Breast epithelium (tissue), 4 donors: ENCODE results near the gene CCBE1. TPM values are rescaled to one million over a fixed set of nuclear protein-coding genes. Genes with fewer than 3 reads are reported as not detected.
"Not testable (repeated sequence)": the region's sequence is repeated elsewhere in the genome, so short reads cannot be mapped to it uniquely, and the experiment has no call there.

Experiments used
- DNase-seq, 2 donors: peaks; one replicate each; pipeline ENCODE4 v3.0.0-alpha.2; 2019; ENCODE audit warnings: low spot score in 2 of 2
- H3K27ac ChIP-seq, 2 donors: fragments of 200-600 bp; sonication (generic) in 1 of 2; one replicate each; pipeline ENCODE4 v1.5.1; 2016 to 2019; ENCODE audit warnings: mild to moderate bottlenecking in 1 of 2
- H3K27me3 ChIP-seq, 2 donors: fragments of 200-600 bp; sonication (generic) in 1 of 2; one replicate each; pipeline versions ENCODE4 v1.5.1 to v1.6.0; 2017 to 2019; ENCODE audit warnings: control low read depth in 1 of 2, mild to moderate bottlenecking in 1 of 2
- H3K36me3 ChIP-seq: fragments of 200-600 bp; one replicate; pipeline ENCODE4 v1.5.1; 2019
- H3K4me1 ChIP-seq, 2 donors: fragments of 200-600 bp; sonication (generic); one replicate each; pipeline ENCODE4 v1.5.1; 2016 to 2019; ENCODE audit warnings: control low read depth in 1 of 2
- H3K4me3 ChIP-seq, 3 donors: fragments of 200-600 bp; sonication (generic); 1 replicate in 2 of 3; 2 replicates in 1 of 3; pipeline ENCODE4 v1.5.1; 2016 to 2019; ENCODE audit warnings: mild to moderate bottlenecking in 3 of 3, moderate library complexity in 2 of 3
- H3K9me3 ChIP-seq, 2 donors: fragments of 200-600 bp; sonication (generic) in 1 of 2; one replicate each; pipeline ENCODE4 v1.5.1; 2016 to 2019; ENCODE audit warnings: control low read depth in 1 of 2
- CTCF ChIP-seq, 3 donors: fragments of 450-650 bp; IDR thresholded peaks; one replicate each; pipeline ENCODE4 v1.5.1; 2016 to 2017; ENCODE audit warnings: antibody characterized with exemption in 3 of 3, mild to moderate bottlenecking in 3 of 3, moderate library complexity in 3 of 3
- POLR2A ChIP-seq: fragments of 450-650 bp; IDR thresholded peaks from one replicate; pipeline ENCODE4 v1.6.1; 2016; ENCODE audit warnings: antibody characterized with exemption, mild to moderate bottlenecking, moderate library complexity
- POLR2AphosphoS5 ChIP-seq, 3 donors: sonication (generic); formaldehyde crosslinking; IDR thresholded peaks; one replicate each; pipeline ENCODE4 v1.6.1; 2017; ENCODE audit warnings: antibody characterized with exemption in 3 of 3
- intact Hi-C: fragments of 100-400 bp; cut with DNase I; formaldehyde crosslinking; loops from one replicate; pipeline ENCODE4 v1.15.1; 2023; ENCODE audit warnings: low total_unique reads
- total RNA-seq, 3 donors: library from RNA; depleted of rRNA; stranded (reverse); fragments of >200 nt; gene quantifications; one replicate each; pipeline ENCODE4 v1.1.0, GENCODE V29; 2016

The CCBE1 gene
- total RNA-seq, 3 donors from 2014 or later: 3.5 to 4.9 (median 4.0) TPM

GRCh38 chr18:59715966-59716369 is 18.7 kb upstream of the CCBE1 start:
- no peaks in the 10 kb centered on the region for H3K4me1 ChIP-seq
- intact Hi-C loops: no loop called here
- H3K4me3 ChIP-seq: no peak overlapping the region
- no peaks in the 10 kb centered on the region for H3K9me3 ChIP-seq
- no peak overlapping the region for H3K27ac ChIP-seq
- TF ChIP-seq CTCF (IDR thresholded peaks at IDR 0.05) (no peak), POLR2A (no peak), POLR2AphosphoS5 (IDR thresholded peaks at IDR 0.05) (no peak)
- H3K27me3 ChIP-seq: no peaks in the 10 kb centered on the region
- DNase-seq: no peak
- no peaks in the 10 kb centered on the region for H3K36me3 ChIP-seq

GRCh38 chr18:59715445-59715844 is 18.2 kb upstream of the CCBE1 start:
- H3K4me1 ChIP-seq: no peaks in the 10 kb centered on the region
- no peaks in the 10 kb centered on the region for H3K9me3 ChIP-seq
- no peaks in the 10 kb centered on the region for H3K36me3 ChIP-seq
- H3K27me3 ChIP-seq: no peaks in the 10 kb centered on the region
- no peak overlapping the region for H3K27ac ChIP-seq
- TF ChIP-seq CTCF (IDR thresholded peaks at IDR 0.05) (no peak), POLR2AphosphoS5 (IDR thresholded peaks at IDR 0.05) (no peak), POLR2A (no peak)
- DNase-seq: no peak
- H3K4me3 ChIP-seq: no peak overlapping the region
- intact Hi-C loops: no loop called here

- H3K27ac ChIP-seq, DNase-seq, H3K4me1 ChIP-seq, intact Hi-C loops, H3K9me3 ChIP-seq, H3K36me3 ChIP-seq, H3K4me3 ChIP-seq, H3K27me3 ChIP-seq: not testable (repeated sequence)
Observed at GRCh38 chr18:59714096-59714495, 16.9 kb upstream of the CCBE1 start.

- no peak for TF ChIP-seq POLR2AphosphoS5 (IDR thresholded peaks at IDR 0.05)
- no peak for TF ChIP-seq POLR2A
- no peak for TF ChIP-seq CTCF (IDR thresholded peaks at IDR 0.05)
- Histone ChIP-seq H3K27me3 (no peaks in the 10 kb centered on the region), H3K9me3 (no peaks in the 10 kb centered on the region), H3K27ac (no peak overlapping the region), H3K36me3 (no peaks in the 10 kb centered on the region), H3K4me1 (no peaks in the 10 kb centered on the region), H3K4me3 (no peak overlapping the region)
- intact Hi-C loops: no loop called here
- no peak for DNase-seq
Observed at GRCh38 chr18:59712311-59712710, 15.1 kb upstream of the CCBE1 start.

GRCh38 chr18:59708988-59709387 is 11.8 kb upstream of the CCBE1 start:
- TF ChIP-seq POLR2A (no peak), POLR2AphosphoS5 (IDR thresholded peaks at IDR 0.05) (no peak), CTCF (IDR thresholded peaks at IDR 0.05) (no peak)
- intact Hi-C loops: no loop called here
- Histone ChIP-seq H3K27ac (no peak overlapping the region), H3K9me3 (no peaks in the 10 kb centered on the region), H3K4me1 (no peaks in the 10 kb centered on the region), H3K27me3 (no peaks in the 10 kb centered on the region), H3K4me3 (no peak overlapping the region), H3K36me3 (no peaks in the 10 kb centered on the region)
- DNase-seq: no peak

GRCh38 chr18:59707306-59707705 is 10.1 kb upstream of the CCBE1 start:
- intact Hi-C loops: no loop called here
- Histone ChIP-seq H3K27me3 (no peaks in the 10 kb centered on the region), H3K4me1 (no peaks in the 10 kb centered on the region), H3K4me3 (no peak overlapping the region), H3K27ac (no peak overlapping the region), H3K9me3 (no peaks in the 10 kb centered on the region), H3K36me3 (no peaks in the 10 kb centered on the region)
- TF ChIP-seq CTCF (IDR thresholded peaks at IDR 0.05) (no peak), POLR2AphosphoS5 (IDR thresholded peaks at IDR 0.05) (no peak), POLR2A (no peak)
- DNase-seq: no peak
